HepG2 (cell line): ENCODE measurements around the gene ADAMTSL4. TPM values are rescaled to one million over a fixed set of nuclear protein-coding genes. Genes with fewer than 3 reads are reported as not detected.

Source experiments
- BCL3 ChIP-seq: sonication (generic); formaldehyde crosslinking; IDR thresholded peaks from 2 replicates; pipeline ENCODE4 v1.5.1; 2020; ENCODE audit warnings: mild to moderate bottlenecking, missing genetic modification reagents, moderate library complexity
- FOXO4 ChIP-seq: sonication (generic); formaldehyde crosslinking; conservative IDR thresholded peaks from 2 replicates; pipeline ENCODE4 v1.8.1; 2023; ENCODE audit warnings: missing genetic modification reagents
- HNF4G ChIP-seq, 2 experiments: sonication (generic) in 1 of 2; formaldehyde crosslinking in 1 of 2; IDR thresholded peaks; 2 replicates each; pipeline versions ENCODE4 v1.4.0 to v1.6.1; 2011 to 2020; ENCODE audit warnings: borderline replicate concordance in 2 of 2, low read depth in 2 of 2, mild to moderate bottlenecking in 2 of 2, low read length in 1 of 2, missing genetic modification reagents in 1 of 2, moderate library complexity in 1 of 2
- MIER2 ChIP-seq: IDR thresholded peaks from 2 replicates; pipeline ENCODE4 v1.6.1; 2016; ENCODE audit warnings: missing biosample characterization, missing genetic modification reagents
- MNT ChIP-seq: fragments of 450-650 bp; IDR thresholded peaks from 2 replicates; pipeline ENCODE4 v1.6.1; 2016
- POLR2G ChIP-seq: fragments of 200-400 bp; formaldehyde crosslinking; IDR thresholded peaks from 2 replicates; pipeline ENCODE4 v1.6.1; 2018; ENCODE audit warnings: mild to moderate bottlenecking, low read depth, low read length, moderate library complexity
- PRDM15 ChIP-seq: sonication (generic); formaldehyde crosslinking; IDR thresholded peaks from 2 replicates; pipeline ENCODE4 v1.4.0; 2020; ENCODE audit warnings: missing genetic modification reagents
- RBM39 ChIP-seq: fragments of 200-400 bp; formaldehyde crosslinking; IDR thresholded peaks from one replicate; pipeline ENCODE4 v1.6.1; 2018; ENCODE audit warnings: antibody characterized with exemption, mild to moderate bottlenecking, low read depth, low read length; ENCODE audit not compliant: poor library complexity, severe bottlenecking
- SMYD3 ChIP-seq: sonication (generic); formaldehyde crosslinking; IDR thresholded peaks from 2 replicates; pipeline ENCODE4 v1.8.1; 2023; ENCODE audit warnings: mild to moderate bottlenecking, missing genetic modification reagents
- ZBED4 ChIP-seq: sonication (generic); formaldehyde crosslinking; IDR thresholded peaks from 2 replicates; pipeline ENCODE4 v1.4.0; 2020; ENCODE audit warnings: missing genetic modification reagents, borderline replicate concordance
- ZFAT ChIP-seq: sonication (generic); formaldehyde crosslinking; conservative IDR thresholded peaks from 2 replicates; pipeline ENCODE4 v1.8.1; 2023; ENCODE audit warnings: missing genetic modification reagents, inconsistent platforms
- ZFP36 ChIP-seq: fragments of 150-350 bp; IDR thresholded peaks from 2 replicates; pipeline ENCODE4 v1.6.1; 2018; ENCODE audit warnings: borderline replicate concordance, low read length, low read depth; ENCODE audit not compliant: partially characterized antibody
- ZNF20 ChIP-seq: sonication (generic); formaldehyde crosslinking; IDR thresholded peaks from 2 replicates; pipeline ENCODE4 v1.4.0; 2020; ENCODE audit warnings: mild to moderate bottlenecking, moderate library complexity, missing genetic modification reagents
- ZNF577 ChIP-seq: sonication (generic); formaldehyde crosslinking; IDR thresholded peaks from 2 replicates; pipeline ENCODE4 v1.4.0; 2020; ENCODE audit warnings: mild to moderate bottlenecking, low read depth, missing genetic modification reagents, borderline replicate concordance
- ZNF776 ChIP-seq: sonication (generic); formaldehyde crosslinking; IDR thresholded peaks from 2 replicates; pipeline ENCODE4 v1.4.0; 2020; ENCODE audit warnings: mild to moderate bottlenecking, missing genetic modification reagents
- polyA plus RNA-seq, 8 experiments: library from polyadenylated mRNA; depleted of rRNA in 3 of 8; stranded (reverse) in 7 of 8; unstranded in 1 of 8; fragments of >200 nt; fragmentation: Illumina TruSeq in 4 of 8; extraction: Trizol in 4 of 8; gene quantifications; 2 replicates each; pipeline versions ENCODE4 v1.2.1 to v1.2.3, GENCODE V29; 2011 to 2016; ENCODE audit warnings: low read depth in 4 of 8, missing spikeins in 1 of 8, mixed read lengths in 1 of 8; ENCODE audit not compliant: insufficient read depth in 1 of 8
- total RNA-seq, 5 experiments: library from RNA; depleted of rRNA; stranded (reverse); fragments of >200 nt; fragmentation: Illumina TruSeq; extraction: Trizol; gene quantifications; 2 replicates each; pipeline ENCODE4 v1.2.3, GENCODE V29; 2016; ENCODE audit warnings: low read depth in 1 of 5

Gene ADAMTSL4
- total and polyA plus RNA-seq, 2 of the 13 experiments (the other 11 are each of a cell fraction or from before 2014, with no cell fraction given): 3.9 to 16.4 TPM

- TF ChIP-seq ZFP36 (no peak), RBM39 (peak; percentile 69), POLR2G (peak; percentile 67), ZBED4 (CRISPR knock-in tag) (peak; percentile 68; the same call in 1 of the 2 replicates), HNF4G (IDR thresholded peaks at IDR 0.05; ENCODE audit: borderline replicate concordance, low read depth, low read length) (no peak), HNF4G (CRISPR knock-in tag; IDR thresholded peaks at IDR 0.05; ENCODE audit: borderline replicate concordance, low read depth) (peak; percentile 50; the same call in 1 of the 2 replicates), ZNF20 (CRISPR knock-in tag) (no peak), MNT (no peak), SMYD3 (CRISPR knock-in tag) (peak; percentile 84), MIER2 (CRISPR knock-in tag) (no peak), BCL3 (no peak; the same call in 1 of the 2 replicates), ZFAT (CRISPR knock-in tag) (no peak), FOXO4 (CRISPR knock-in tag) (no peak), ZNF577 (CRISPR knock-in tag) (no peak), PRDM15 (CRISPR knock-in tag) (no peak), ZNF776 (CRISPR knock-in tag) (no peak)
Observed at GRCh38 chr1:150561974-150562445, 12.8 kb downstream of the ADAMTSL4 start (continued).
